Renal cortical epithelial cell (primary cell): ENCODE measurements around the gene CLEC16A. TPM values are rescaled to one million over a fixed set of nuclear protein-coding genes. Genes with fewer than 3 reads are reported as not detected.

Experiments
- DNase-seq: peaks from one replicate; pipeline ENCODE4 v3.0.0-alpha.2; 2011; ENCODE audit warnings: low read depth
- total RNA-seq: library from RNA; depleted of rRNA; stranded (reverse); fragments of >200 nt; gene quantifications from 2 replicates; pipeline ENCODE4 v1.2.3, GENCODE V29; 2014

The CLEC16A gene
- total RNA-seq, 1 donor from 2014 or later, result 48.3 TPM

DNA sequence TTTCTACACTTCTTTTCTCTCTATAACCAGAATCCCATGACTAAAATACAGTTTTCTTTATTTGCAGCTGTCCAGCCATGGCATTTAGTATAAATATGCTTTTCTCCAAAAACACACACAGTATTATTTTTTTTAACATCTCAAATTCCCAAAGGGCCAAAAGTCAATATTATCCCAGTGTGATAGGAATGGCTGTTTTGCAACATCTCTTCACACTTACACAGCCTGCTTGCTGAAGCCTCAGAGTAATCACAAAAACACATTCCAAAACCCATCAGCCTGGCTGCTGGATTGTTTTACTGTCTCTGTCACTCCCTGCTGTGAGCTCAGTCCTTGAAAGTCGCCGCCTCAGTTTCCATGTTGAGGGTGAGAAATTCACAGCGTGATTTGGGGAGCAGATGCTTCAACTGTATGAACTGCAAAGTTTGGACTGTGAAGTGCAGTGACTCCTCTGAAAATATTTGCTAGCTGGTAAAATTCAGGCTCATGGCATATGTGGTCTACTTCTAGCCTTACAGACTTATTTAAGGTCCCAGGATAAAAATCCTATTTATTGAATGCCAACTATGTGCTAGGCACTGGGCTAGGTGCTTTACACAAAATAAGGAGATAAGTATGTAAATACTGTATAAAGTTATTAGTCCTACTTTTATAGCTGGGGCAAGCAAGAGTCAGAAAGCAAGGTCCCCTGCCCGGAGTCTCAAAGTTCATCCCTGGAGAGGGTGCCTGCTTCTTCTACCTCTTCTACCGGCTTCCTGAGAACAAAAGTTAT, 195.1 kb downstream of the CLEC16A start:
- DNase-seq, result no peak

DNA sequence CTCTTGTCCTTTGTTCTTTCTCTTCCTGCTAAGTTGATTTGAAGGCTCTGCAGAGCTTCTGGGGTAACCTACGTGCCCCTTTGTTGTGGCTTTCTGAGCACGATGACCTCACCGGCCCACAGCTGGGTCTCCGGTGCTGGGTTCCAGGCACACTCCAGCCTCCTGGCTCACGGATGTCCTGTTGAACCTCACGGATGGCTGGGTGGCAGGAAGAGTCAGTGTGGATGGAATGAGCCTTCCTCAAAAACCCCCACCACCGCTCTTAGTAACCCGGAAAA, 195.7 kb downstream of the CLEC16A start:
- DNase-seq, result peak; percentile 44

DNA sequence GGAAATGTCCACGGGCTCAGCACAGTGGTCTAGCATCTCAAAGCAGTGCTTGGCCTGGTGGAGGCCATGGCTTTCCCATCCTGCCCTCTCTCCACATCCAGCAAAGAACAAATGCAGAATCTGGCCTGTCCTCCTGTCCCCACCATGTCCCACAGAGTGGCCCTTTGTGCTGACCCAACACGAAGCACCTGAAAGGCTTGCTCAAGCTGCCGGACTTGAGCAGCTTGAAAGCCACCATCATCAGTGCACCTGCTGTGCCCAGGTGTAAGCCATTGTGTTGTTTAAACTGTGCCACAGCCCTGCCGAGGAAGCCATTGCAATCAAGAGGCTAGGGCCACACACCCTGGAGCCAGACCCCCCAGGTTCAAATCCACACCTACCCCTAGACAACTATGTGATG, 196.1 kb downstream of the CLEC16A start:
- DNase-seq, result no peak

DNA sequence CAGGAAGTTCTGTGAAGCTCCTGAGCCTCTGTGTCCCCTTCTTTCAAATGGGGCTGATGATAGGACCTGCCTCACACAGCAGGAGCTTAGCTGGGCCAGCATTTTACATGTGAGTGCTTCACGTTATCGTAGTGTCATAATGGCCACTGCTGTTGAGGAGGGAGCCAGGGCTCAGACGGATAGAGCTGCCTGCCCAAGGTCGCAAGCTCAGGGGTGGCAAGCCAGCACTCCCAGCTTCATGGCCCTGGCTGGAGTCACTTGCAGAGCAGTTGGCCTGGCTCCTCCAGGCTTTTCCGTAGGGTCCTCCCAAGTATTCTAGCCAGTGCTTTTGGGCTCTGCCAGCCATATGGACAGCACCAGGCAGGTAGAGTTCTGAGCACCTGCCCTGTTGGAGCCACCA, 196.5 kb downstream of the CLEC16A start:
- DNase-seq, result no peak

DNA sequence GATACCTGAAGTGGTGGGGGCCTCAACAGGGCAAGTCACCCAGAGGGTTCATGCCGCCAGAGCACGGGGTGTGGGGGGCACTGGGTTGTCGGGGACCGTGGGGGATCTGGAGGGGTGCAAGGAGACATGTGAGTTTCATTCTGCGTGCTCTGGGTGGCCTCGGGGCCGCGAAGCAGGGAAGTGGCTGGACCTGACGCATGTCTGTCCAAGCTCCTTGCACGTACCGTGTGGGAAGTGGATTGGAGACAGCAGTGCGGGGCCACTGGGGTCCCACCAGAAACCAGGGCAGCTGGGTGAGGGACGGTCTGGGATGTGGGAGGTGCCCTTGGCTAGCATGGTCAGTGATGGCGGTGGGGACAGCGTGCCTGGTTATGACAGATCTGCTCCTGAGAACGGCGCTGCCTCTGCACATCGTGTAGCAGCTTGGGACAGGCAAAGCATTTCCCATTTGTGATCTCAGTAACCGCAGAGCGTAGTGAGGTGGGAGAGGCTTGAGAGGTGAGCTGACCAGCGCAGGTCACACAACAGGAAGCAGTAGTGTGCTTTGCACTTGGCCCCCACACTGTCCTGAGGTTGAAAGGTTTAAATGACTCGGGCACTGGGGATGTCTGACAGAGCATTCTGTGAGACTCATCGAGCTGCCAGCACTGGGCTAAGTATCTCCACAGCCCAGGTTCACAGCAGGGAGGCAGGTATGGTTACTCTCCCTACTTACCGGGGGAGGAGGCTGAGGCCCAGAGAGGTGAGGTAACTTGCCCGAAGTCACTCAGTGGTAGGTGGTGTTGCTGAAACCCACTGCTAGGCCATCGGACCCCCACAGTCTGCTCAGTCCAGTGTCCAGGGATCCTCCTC, 197.3 kb downstream of the CLEC16A start:
- no peak for DNase-seq

DNA sequence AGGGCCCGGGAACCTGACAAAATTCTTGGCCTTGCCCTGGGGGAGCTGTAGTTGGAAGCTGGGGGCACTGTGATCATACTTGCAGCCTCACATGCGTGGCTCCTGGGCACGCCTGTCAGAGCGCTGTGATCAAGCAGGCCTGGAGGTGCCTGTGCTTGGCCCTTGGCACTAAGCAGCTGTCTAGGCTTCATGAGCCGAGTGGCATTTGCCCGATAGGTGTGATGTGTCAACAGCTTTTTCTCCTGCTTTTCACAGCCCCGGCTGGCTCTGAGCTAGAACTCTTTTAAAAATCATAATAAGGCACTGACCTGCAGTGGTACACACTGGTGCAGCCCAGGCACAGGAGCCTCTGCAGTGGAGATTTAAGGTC, 197.9 kb downstream of the CLEC16A start:
- no peak for DNase-seq

DNA sequence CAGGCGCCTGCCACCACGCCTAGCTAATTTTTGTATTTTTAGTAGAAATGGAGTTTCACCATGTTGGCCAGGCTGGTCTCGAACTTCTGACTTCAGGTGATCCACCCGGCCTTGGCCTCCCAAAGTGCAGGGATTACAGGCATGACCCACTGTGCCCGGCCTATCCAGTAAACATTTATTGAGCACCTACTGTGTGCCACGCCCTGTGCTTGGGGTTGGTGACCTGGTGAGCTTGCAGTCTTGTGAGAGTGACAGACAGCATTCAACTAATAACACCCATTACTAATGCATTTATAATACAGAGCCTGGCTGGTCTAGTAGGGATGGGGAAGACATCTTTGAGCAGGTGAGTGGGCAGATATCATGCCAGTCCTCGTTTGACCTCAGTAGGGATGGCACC, 198.6 kb downstream of the CLEC16A start:
- DNase-seq, result no peak

DNA sequence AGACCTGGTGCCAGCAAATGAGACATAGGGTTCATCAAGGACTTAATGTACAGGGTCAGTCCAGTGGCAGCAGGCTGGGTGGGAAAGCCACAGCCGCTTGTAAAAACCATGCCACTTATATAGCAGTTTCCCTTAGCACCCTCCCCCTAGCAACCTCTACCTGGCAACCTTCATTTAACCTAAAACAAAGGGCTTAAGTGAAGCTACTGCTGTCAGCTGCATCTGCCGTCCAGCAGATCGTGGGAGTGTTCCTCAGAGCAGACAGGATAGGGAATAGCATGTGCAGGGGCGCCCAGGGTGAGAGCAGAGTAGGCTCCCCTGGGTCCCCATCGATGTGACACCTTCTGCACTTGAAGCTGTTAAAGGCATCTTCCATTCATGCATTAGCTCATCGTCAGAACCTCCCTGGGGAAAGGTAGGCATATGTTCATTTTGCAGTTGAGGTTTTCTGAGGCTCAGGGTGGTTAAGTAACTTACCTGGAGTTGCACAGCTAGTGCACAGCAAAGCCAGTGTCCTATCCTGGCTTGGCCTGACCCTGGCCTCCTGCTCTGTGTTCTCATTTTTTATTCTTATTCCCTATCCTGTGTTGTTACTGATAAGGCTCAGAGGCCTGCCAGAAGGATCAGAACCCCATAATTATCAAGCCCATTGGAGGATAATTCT, 199.1 kb downstream of the CLEC16A start:
- no peak for DNase-seq

DNA sequence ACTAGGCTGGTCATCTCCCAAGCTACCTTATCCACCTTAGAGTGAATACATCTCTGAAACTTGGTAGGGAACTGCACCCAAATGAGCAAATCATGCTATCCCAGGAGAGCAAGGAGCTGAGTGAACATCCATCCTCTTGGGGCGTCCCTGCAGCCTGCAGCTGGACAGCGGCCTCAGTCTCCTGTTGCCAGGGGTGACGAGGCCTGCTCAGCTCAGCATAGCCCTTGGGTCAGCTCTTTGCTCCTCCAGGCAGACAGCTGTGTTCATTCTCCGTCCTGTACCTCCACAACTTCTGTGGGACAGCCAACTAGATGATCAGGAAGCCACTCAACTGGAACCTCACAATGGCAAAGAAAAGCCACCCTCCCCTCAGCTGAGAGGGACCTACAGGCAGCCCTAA, 199.8 kb downstream of the CLEC16A start:
- no peak for DNase-seq

DNA sequence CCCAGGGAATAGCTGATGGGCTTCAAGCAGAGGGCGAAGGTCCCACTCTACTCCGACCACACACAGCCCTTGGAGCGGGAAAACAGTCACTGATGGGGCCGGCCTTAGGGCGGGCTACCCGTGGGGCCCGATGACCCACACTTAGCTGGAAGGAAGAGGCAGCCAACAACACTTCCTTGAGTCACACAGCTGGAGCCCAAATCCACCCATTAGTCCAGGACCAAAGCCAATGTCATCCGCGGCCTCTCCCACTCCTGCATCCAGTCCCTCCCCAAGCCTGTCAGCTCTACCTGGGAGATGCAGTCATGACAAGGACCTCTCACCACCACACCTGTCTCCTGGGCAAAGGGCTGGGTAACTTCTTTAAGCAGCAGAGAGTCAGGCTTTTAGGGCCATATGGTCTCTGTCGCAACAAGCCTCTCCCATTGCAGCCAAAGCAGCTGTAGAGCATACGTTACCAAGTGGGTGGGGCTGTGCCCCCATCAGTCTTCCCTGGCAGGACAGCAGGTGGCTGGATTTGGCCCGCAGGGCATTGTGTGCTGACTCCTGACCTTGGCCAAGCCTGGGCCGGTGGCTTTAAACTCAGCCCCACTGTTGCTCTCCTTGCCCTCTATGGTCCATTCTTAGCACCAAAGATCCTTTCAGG, 200.9 kb downstream of the CLEC16A start:
- no peak for DNase-seq

DNA sequence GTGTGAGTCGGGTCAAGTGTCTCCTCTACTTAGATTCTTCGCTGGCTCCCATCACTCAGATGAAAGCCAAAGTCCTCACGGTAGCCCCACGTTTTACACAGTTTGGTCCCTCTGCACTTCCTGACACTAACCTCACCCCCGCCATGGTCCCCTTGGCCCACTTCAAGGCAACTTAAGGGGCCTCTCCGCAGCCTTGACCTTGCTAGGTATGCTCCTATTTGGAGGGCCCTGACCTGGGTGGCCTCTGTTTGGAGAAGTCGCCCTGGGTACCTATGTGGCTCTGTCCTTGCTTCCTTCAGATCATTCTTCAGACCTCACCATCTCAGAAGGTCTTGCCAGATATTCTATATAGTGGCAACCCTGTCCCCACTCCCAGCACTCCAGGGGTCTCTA, 201.5 kb downstream of the CLEC16A start:
- DNase-seq, result no peak

DNA sequence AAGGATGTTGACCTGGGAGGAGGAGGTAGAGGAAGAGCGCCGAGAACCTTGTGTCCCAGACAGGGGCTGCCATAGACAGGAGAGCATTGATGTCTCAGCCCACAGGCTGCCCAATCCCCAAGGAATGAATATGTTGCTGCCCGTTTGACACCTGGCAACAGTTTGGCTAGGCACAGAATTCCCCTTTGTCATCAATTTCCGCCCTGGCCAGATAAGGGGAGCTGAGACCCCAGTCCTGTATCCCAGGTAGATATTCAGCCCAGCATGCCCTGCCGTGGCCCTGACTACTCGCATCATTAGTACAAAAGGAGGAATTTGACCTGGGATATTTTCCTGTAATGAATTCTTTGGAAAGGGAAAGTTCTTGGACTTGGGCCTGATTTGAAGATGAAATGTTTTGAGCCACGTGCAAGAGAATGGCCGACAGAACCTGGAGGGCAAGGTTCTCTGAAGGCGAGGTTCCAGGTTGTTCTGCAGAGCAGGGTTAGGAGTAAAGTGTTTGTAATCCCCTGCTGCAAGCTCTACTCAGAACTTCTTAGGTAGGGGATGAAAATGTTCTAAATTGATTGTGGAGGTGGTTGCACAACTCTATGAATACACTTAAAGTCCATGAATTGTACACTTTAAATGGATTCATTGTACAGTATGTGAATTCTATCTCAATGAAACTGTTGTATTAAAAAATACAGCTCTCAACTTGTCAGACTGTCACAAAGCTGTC, 202.8 kb downstream of the CLEC16A start:
- no peak for DNase-seq

DNA sequence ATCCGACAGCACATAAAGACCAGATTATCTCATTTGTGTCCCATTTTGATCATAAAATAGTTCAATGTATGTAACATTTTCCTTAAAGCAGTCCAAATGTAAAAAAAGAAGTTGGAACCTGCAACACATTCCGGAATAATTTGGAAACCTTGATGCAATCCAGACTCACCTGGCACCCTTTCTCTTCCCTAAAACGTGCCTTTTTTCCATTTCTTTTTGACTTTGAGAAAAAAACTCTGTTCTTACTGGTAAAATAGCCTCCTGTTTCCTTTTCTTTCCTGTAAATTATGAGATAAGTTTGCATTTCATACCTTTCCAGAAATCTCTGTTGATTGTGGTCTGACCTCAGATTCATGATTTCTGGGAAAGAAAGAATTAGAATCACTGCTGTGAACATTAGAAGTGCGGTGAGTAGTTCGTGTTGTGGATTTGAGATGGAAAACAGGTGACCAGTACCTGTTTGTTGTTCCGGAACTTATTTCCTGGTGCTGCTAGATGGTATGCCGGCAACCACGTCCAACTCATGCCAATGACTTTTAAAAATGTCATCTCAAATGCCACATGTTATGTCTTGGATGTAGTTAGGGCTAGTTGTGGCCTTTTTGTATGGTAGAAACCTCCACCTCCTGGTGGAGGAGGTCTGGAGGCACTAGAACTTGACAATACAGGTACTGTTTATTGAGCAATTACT, 203.5 kb downstream of the CLEC16A start:
- peak; percentile 22 for DNase-seq

DNA sequence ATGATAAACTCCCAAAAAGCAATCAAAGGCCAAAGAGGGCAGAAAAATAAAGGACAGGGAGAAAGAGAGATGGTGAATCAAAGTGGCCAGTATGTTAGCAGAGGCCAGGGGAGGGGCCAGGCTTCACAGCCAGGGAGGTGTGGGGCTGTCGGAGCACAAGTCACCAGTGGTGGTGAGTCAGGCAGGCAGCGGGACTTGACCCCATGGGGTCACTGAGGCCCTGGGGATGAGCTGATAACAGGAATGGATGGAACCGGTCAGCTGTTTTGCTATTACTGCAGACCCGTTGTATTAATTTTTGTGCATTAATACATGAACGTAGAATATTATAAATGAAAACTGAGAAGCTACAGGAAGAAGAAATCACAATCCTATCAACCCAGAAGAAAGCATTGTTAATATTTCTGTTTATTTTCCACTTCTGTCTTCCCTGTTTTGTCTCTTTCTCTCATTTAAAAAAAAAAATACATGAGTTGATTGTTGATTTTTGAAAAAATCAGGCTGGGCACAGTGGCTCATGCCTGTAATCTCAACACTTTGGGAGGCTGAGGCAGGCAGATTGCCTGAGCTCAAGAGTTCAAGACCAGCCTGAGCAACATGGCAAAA, 204.8 kb downstream of the CLEC16A start:
- DNase-seq, result no peak

DNA sequence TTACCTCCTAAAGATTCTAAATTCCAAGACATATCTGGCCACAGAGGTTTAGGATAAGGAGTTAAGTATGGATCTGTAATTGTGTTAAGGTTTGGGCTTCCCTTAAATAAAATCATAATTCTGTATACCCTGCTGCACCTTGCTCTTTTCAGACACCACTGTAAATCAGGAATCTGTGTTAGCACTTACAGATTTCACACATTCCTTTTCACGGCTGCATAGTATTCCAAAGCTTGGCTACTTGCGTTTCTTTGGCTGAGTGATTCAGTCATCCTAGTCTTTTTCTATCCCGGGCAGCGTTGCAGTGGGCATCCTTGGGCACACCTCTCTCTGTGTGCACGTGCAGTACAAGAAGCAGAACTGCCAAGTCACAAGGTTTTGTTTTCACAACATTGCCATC, 205.8 kb downstream of the CLEC16A start:
- DNase-seq, result no peak

DNA sequence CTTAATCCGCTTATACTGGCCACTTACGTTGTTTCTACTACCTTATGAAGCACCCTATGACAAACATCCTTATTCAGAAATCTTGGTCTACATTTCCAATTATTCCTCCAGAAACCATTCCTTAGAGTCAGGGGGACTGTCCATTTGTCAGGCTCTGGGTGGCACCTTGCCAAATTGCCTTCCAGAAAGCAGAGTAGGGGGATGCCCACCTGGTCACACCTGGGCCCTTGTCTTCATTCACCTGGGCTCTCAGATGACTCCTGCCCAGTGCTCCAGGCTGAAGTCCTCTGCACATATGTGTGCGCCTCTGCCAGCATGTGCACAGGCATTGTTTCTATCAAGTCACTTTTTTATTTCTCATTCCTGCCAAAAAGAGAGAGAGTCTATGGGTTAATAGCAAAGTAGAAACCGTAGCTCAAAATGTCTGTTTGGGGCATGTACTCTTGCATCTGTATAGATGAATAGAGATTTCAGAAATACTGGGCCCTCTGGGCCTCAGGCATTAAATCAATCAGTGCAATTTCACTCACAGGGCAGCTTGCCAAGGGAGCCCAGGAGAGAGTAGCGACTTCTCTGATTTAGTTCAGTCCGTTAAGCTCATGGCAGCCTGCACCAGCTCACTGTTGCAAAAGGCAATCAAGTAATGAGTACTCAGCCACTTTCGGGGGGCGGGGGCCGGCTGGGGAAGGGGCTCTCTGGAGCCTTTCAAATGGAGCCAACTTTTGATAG, 207.0 kb downstream of the CLEC16A start:
- DNase-seq, result no peak

DNA sequence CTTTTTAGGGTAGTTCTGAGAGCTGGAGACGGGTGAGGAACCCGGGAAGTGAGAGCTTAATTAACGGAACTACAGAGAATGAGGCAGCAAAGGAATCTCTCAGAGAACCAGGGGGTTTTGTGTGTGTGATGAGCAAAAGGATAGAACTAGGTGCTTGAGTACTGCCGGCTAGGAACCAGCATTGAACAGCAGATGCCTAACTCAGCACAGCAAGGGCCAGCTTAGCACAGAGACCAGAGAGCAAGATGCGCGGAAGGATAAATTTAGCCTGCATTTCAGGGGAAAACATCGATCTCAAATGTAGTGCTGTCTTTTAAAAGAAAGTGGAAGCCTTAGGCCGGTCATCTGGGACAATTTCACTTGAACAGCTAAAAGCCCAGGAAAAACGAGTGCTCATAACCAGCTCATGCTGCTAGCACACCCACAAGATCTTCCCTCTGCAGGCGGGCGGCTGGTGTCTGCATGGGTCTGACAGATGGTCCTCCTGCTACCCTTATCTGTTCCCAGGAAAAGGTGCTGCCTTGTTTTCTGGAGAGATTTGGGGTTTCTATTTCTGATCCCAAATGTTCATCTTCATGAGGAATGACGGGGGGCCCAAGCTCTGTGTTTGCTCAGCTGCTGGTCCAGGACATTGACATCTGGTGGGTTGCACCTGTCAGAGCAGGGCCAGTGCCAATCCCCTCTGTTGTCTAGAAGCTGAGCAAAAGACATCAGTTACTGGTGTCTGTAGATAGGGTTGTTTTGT, 207.7 kb downstream of the CLEC16A start:
- no peak for DNase-seq

DNA sequence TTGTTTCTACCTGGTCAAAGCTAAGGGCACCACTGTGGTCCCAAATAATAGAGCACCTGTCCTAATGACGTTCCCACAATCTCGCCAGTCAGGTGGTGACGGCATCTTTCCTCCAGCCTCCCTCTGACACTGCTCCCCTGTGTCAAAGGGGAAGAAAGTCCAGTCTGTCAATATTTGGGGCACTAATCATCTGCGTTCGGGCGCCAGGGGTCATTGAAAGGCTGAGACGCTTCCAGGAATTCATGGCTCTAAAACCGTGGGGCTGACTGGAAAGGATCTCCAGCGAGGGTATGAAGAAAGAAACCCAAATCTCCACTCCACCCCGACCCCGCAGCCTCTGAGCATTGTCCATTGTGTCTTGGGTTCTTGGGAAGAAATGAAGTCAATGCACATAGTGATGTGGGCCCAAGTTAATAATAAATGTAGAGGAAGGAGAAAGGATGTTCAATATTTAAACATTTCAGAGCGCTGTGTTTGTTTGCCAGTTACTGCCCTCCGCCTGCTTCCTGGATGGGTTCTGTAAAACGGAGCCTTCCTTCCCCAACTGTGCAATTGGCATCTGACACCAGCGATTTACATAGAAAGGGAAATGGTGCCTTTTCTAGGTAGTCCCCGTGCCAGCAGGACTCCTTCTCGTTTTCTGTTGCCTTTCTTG, 208.4 kb downstream of the CLEC16A start:
- no peak for DNase-seq

DNA sequence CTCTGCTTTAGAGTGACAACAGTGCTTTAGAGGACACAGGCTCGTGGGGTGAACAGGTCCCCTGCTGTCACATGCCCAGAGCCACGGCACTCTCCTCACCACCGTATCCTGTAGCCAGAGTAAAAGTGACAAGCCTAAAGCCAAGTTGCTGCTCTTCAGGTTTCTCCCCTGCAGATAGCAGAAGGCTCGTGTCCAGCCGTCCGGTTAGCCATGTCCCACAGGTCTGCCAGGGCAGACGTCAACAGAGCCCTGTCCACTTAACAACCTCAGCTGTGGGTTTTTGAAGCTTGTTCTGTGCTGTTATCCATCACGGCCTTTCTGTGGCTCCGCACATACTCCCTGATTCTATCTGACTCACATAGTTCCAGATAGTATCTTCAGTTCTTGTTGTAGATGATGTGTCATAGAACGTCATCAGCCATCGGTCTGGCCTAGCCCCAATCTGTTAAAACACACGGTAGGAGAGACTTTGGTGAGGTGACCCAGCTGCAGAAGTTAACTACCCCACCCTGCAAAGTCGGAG, 211.0 kb downstream of the CLEC16A start:
- no peak for DNase-seq
